Measurements from ENCODE around the gene NYAP2.

GRCh38 chr2:225415792-225416191 is 16.3 kb downstream of the NYAP2 start:
- TF ChIP-seq, protein P1, sequence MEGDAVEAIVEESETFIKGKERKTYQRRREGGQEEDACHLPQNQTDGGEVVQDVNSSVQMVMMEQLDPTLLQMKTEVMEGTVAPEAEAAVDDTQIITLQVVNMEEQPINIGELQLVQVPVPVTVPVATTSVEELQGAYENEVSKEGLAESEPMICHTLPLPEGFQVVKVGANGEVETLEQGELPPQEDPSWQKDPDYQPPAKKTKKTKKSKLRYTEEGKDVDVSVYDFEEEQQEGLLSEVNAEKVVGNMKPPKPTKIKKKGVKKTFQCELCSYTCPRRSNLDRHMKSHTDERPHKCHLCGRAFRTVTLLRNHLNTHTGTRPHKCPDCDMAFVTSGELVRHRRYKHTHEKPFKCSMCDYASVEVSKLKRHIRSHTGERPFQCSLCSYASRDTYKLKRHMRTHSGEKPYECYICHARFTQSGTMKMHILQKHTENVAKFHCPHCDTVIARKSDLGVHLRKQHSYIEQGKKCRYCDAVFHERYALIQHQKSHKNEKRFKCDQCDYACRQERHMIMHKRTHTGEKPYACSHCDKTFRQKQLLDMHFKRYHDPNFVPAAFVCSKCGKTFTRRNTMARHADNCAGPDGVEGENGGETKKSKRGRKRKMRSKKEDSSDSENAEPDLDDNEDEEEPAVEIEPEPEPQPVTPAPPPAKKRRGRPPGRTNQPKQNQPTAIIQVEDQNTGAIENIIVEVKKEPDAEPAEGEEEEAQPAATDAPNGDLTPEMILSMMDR (IDR thresholded peaks at IDR 0.05): no peak
- TF ChIP-seq ESRRA (CRISPR knock-in tag; IDR thresholded peaks at IDR 0.05; ENCODE audit: borderline replicate concordance) (no peak), ETV6 (CRISPR knock-in tag; IDR thresholded peaks at IDR 0.05) (no peak), TCF7 (CRISPR knock-in tag; IDR thresholded peaks at IDR 0.05; ENCODE audit: low read depth) (no peak), GRHL2 (CRISPR knock-in tag; IDR thresholded peaks at IDR 0.05; ENCODE audit: insufficient replicate concordance, severe bottlenecking) (no peak), ZNF121 (CRISPR knock-in tag; IDR thresholded peaks at IDR 0.05) (no peak), TEAD1 (CRISPR knock-in tag; IDR thresholded peaks at IDR 0.05) (no peak), ZNF512 (CRISPR knock-in tag; IDR thresholded peaks at IDR 0.05; ENCODE audit: borderline replicate concordance) (no peak)

All from WTC11 (cell line).